A673 (cell line): ENCODE results near the gene RNU5D-1.

Source experiments
- EZH2 ChIP-seq: fragments of 200-600 bp; sonication (generic); IDR thresholded peaks from 2 replicates; pipeline ENCODE4 v1.6.1; 2017; ENCODE audit warnings: borderline replicate concordance, low read depth, mild to moderate bottlenecking, mixed read lengths, antibody characterized with exemption, low read length; ENCODE audit not compliant: poor library complexity, severe bottlenecking
- TF ChIP-seq, protein P1 (sequence below): fragments of 300-800, 200-600 bp; sonication (generic); conservative IDR thresholded peaks from 2 replicates; pipeline ENCODE4 v1.5.1; 2017; ENCODE audit warnings: low read depth, mild to moderate bottlenecking, antibody characterized with exemption, low read length, moderate library complexity, mixed read lengths

DNA sequence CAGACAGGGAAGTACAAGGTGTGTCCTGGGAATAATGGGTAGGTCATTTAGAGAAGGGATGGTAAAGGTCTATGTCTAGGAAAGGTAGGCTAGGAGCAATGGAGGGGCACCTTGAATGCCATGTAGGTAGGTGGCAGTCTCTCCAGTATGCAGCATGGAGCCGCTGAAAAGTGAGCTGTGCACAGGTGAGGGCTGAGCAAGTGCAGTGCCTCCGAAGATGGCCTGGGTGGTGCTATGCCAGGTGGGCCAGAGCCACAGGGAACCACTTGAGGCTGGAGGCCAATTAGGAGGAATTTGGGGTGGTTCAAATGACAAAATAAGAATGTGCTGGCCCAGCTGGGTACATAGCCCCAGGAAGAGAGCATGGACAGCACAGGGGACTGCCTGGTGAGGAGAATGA lies 25.0 kb downstream of the RNU5D-1 start:
- TF ChIP-seq, protein P1, sequence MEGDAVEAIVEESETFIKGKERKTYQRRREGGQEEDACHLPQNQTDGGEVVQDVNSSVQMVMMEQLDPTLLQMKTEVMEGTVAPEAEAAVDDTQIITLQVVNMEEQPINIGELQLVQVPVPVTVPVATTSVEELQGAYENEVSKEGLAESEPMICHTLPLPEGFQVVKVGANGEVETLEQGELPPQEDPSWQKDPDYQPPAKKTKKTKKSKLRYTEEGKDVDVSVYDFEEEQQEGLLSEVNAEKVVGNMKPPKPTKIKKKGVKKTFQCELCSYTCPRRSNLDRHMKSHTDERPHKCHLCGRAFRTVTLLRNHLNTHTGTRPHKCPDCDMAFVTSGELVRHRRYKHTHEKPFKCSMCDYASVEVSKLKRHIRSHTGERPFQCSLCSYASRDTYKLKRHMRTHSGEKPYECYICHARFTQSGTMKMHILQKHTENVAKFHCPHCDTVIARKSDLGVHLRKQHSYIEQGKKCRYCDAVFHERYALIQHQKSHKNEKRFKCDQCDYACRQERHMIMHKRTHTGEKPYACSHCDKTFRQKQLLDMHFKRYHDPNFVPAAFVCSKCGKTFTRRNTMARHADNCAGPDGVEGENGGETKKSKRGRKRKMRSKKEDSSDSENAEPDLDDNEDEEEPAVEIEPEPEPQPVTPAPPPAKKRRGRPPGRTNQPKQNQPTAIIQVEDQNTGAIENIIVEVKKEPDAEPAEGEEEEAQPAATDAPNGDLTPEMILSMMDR, result no peak
- TF ChIP-seq EZH2, result no peak
